Endothelial cell of umbilical vein (primary cell): ENCODE results near the gene WRAP73.

ENCODE experiments used
- EZH2 ChIP-seq: IDR thresholded peaks from 2 replicates; pipeline ENCODE4 v1.6.1; 2012; ENCODE audit warnings: borderline replicate concordance, low read depth, mild to moderate bottlenecking, moderate library complexity, low read length, inconsistent platforms; ENCODE audit not compliant: severe bottlenecking
- FOS ChIP-seq: IDR thresholded peaks from 2 replicates; pipeline ENCODE4 v1.6.1; 2011; ENCODE audit warnings: mild to moderate bottlenecking, low read length, moderate library complexity, borderline replicate concordance; ENCODE audit not compliant: insufficient read depth
- GATA2 ChIP-seq: IDR thresholded peaks from 2 replicates; pipeline ENCODE4 v1.7.0; 2011; ENCODE audit warnings: low read depth, mild to moderate bottlenecking, moderate library complexity, mixed read lengths, low read length; ENCODE audit not compliant: insufficient read length, insufficient read depth
- POLR2A ChIP-seq: IDR thresholded peaks from 2 replicates; pipeline ENCODE4 v1.6.1; 2012; ENCODE audit warnings: low read depth, mild to moderate bottlenecking, control low read depth, low read length
- POLR2AphosphoS5 ChIP-seq: IDR thresholded peaks from 2 replicates; pipeline ENCODE4 v1.6.1; 2012; ENCODE audit warnings: low read depth, mild to moderate bottlenecking, control low read depth, low read length, moderate library complexity; ENCODE audit not compliant: insufficient read depth
- TF ChIP-seq, protein P1 (sequence below), 2 donors: IDR thresholded peaks; 1 replicate in 1 of 2; 2 replicates in 1 of 2; pipeline ENCODE4 v1.5.1; 2011; ENCODE audit warnings: low read length in 2 of 2, mild to moderate bottlenecking in 2 of 2, moderate library complexity in 2 of 2, control low read depth in 1 of 2, inconsistent platforms in 1 of 2, low read depth in 1 of 2; ENCODE audit not compliant: insufficient read depth in 1 of 2; ENCODE audit errors: extremely low read depth in 1 of 2
- TF ChIP-seq, protein P2 (sequence below): IDR thresholded peaks from 2 replicates; pipeline ENCODE4 v1.6.1; 2011; ENCODE audit not compliant: insufficient read depth, insufficient read length

DNA sequence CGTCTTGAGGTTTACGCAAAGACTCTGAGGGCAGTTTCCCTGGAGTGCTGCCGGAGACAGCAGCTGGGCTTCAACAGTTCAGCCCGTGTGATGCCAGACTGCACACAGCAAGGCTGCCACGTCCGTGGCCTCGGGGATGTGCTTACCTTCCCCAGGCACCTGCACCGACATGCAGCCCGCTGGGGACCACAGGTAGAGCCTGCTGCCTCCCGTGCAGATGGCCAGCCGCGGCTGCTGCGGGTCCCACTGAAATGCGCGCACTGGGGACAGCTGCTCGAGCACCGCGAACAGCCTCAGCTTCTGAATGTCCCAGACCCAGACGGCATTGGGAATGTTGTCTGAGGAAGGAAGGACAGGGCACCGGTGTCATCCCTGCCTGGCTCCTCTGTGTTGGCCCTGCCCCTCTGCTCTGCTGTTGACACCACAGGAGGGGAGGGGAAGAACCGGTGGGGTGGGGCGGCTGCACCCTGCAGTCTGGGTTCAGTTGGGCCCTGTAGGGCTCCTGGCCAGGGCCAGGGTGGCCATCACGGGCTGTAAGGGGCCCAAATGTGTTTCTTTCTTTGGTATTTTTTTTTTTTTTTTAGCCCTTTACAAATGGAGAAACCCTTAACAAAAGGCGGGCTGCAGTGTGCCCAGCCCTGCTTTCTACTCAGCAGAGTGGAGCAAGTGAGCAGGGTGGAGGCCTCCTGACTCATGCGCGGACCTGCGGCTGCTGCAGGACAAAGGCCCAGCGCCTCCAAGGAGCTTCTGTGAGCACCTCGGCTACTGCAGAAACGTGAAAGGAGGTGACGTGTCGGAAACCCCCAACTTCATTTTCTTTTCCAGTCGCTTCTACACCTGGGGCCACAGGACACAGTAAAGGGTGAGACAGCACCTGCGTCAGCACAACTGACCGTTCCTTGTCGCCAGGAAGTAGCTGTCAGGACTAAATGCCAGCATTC lies 18.3 kb downstream of the WRAP73 start:
- TF ChIP-seq, protein P1, sequence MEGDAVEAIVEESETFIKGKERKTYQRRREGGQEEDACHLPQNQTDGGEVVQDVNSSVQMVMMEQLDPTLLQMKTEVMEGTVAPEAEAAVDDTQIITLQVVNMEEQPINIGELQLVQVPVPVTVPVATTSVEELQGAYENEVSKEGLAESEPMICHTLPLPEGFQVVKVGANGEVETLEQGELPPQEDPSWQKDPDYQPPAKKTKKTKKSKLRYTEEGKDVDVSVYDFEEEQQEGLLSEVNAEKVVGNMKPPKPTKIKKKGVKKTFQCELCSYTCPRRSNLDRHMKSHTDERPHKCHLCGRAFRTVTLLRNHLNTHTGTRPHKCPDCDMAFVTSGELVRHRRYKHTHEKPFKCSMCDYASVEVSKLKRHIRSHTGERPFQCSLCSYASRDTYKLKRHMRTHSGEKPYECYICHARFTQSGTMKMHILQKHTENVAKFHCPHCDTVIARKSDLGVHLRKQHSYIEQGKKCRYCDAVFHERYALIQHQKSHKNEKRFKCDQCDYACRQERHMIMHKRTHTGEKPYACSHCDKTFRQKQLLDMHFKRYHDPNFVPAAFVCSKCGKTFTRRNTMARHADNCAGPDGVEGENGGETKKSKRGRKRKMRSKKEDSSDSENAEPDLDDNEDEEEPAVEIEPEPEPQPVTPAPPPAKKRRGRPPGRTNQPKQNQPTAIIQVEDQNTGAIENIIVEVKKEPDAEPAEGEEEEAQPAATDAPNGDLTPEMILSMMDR (IDR thresholded peaks at IDR 0.05; ENCODE audit: extremely low read depth in 1 of 2, insufficient read depth in 1 of 2, low read depth in 1 of 2, low read length in 2 of 2) = no peak
- TF ChIP-seq, protein P2, sequence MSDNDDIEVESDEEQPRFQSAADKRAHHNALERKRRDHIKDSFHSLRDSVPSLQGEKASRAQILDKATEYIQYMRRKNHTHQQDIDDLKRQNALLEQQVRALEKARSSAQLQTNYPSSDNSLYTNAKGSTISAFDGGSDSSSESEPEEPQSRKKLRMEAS = no peak
- TF ChIP-seq POLR2AphosphoS5 (no peak), POLR2A (no peak), EZH2 (no peak), GATA2 (no peak), FOS (no peak)
